NCI-H1436 treated with DMSO at 0.1 percent for 48 hours (cell line): ENCODE results near the gene ENSA.
"Not testable (repeated sequence)": the region's sequence is repeated elsewhere in the genome, so short reads cannot be mapped to it uniquely, and the experiment has no call there.

Experiments used
- DNase-seq: peaks from one replicate; lab custom pipeline; 2025; lab: John Stamatoyannopoulos, UW

The ENSA gene

DNA sequence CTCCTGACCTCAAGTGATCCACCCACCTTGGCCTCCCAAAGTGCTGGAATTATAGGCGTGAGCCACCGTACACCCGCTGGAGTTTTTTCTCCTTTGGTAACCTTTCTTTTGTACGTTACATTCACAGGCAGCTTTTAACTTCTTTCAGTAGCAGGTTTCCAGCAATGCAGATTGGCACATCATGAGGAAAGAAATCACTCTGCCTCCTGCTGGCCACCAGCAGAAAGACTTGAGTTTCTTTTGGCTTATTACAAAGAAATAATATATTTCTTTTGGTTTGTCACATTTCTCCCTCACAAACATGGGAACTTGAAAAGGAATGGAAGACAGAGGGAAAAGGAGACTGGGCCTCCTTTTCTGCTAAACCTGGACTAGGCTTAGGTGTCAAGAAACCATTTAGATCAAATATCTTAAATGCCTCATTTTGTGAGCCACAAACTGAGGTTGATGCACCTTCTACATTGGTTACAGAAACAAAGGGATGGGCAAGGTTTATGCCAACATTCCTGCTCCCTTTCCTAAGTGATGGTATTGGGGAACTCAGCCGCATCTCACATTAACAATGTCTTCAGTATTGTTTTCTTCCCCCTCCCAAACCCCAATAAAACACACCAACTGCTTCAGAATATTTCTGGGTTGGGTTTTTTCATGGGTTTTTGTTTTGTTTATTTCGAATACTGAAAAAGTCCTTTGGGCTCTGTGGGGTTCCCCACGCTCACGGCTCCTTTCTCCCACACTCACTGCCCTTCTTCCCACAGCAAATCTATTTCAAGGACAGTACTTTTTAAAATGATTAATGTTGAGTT is 7.7 kb downstream of the ENSA start:
- DNase-seq, result no peak

DNA sequence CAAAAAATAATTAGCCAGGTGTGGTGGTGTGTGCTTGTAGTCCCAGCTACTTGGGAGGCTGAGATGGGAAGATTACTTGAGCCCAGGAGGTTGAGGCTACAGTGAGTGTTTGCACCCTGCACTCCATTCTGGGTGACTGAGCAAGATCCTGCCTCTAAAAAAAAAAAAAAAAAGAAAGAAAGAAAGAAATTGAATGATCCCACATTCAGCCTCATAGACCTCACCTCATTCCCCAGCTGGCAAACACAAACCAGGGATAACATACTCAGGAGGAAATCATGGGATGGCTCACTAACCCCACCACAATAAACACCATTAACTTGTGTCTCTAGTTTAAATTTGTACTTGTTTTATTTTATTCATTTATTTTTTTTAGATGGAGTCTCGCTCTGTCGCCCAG is 8.5 kb downstream of the ENSA start:
- no peak for DNase-seq

DNA sequence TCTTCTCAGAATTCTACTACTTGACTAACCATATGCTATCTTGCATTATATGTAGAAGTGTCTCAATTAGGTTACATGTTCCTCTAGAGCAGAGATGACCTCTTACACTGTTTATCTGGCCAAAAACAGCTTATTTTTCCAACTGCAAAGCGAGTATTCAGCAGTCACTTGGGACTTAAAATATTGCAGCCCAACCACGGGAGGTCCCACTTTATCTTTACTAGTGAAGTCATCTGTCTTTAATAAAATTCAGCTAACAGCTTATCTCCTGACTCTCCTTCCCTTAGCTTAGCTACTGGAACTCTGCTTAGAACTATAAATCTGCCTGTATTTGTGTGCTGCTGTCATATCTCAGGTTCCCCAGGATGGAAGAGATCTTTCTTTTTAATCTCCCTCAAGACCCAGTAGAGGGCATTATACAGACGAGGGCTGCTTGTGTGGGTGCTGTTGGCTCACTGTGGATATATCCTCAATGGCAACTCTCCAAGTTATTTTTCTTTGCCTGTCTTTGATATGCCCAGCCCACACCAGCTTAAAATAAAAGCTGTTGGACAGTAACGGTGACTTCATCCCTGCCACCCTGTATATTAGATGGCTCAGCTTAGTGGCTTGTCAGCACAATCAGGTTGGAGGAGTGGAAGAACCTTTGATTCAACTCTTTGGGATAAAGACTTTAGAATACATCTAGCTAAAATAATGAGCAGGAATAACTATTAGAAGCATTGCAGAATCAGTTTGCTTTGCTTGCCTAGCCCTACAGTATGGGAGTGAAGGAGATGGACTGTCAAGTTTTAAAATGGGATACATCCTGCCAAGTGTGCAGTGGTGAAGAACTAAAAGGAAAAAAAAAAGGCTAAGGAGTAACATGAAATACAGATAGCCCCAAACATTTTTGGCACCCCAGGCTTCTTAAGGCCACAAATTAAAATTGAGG is 9.6 kb downstream of the ENSA start:
- DNase-seq, result no peak

DNA sequence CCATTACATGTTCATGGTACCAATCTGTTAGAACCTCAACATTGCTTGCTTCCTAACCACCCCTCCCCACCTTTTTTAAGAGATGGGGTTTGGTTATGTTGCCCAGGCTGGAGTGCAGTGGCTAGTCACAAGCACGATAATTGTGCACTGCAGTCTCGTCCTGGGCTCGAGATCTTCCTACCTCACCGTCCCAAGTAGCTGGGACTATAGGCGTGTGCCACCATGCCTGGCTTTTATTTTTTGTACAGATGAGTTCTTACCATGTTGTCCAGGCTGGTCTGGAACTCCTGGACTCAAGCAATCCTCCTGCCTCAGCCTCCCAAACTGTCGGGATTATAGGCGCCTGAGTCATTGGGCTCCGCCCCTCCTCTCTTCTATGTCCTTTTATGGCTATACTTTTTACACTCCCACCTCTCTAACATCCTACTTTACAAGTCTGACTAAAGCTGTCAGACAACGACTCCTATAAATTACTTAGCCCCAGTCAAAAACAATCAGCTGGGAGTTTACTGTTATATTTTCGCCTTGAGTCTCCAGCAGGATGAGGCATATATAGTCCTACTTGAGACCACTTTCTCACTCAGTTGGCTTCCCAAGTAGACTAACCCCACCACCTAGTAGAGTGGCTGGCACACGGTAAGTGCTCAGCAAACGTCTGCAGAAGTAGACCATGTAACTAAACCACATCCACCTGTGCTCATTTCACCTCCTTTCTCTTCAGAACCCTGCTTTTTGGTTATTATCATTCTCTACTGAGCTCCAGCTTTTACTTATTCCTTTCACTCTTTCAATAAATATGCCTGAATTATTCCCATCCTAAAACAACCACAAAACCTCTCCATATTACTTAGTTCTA is 13.8 kb downstream of the ENSA start:
- DNase-seq, result no peak

DNA sequence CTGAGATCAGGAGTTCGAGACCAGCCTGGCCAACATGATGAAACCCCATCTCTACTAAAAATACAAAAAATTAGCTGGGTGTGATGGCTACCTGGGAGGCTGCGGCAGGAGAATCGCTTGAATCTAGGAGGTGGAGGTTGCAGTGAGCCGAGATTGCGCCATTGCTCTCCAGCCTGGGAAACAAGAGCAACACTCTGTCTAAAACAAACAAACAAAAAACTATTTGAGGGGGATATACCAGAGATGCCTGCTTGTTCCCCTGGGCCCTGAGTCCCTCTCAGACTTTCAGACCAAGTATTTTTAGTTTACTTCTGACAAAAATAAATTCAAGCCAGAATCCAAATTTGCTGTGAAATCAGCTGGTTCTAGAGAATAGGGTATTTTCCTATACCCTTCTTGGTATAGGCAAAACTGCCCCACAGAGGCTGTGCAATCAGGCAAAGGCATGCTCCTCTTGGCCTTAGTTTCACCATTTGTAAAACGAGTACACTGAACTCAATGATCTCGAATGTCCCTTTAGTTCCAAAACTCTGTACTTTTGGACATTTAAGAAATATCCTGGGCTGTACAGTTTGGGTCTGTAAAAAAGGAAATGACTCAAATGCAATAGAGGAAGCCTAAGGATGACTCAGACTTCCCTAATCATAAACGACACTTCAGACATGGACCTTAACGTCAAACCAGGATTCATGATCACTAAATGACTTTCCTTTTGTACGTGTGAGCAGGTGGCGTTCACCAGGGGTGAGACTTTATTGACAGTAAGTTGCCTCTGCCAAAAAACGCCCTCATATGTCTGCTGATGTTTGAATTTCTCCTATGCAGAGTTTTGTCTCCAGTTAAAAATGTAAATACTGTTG is 16.1 kb downstream of the ENSA start:
- peak; percentile 63 for DNase-seq

DNA sequence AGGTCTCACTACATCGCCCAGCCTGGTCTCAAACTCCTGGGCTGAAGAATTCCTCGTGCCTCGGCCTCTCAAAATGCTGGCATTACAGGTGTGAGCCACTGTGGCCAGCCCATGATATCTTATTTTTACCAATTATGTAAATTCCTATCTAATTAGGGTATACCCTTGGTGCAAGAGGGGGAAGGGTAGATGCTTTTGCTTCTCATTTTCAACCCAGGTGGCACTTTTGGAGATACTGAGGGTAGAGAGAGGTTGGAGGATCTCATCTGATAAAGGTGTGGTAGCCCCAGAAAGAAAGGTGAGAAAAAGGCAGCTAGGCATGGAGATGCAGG is 17.4 kb downstream of the ENSA start:
- DNase-seq, result no peak

DNA sequence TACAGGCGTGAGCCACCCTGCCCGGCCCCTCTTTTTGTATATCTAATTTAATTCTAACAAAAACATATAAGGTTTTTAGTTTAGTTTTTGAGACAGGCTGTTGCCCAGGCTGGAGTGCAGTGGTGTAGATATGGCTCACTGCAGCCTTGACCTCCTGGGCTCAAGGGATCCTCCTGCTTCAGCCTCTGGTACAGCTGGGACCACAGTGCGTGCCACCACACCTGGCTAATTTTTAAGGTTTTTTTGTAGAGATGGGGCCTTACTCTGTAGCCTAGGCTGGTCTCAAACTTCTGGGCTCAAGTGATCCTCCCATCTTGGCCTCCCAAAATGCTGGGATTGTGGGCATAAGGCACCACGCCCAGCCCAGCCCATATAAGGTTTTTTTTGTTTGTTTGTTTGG is 18.8 kb downstream of the ENSA start:
- DNase-seq, result no peak

DNA sequence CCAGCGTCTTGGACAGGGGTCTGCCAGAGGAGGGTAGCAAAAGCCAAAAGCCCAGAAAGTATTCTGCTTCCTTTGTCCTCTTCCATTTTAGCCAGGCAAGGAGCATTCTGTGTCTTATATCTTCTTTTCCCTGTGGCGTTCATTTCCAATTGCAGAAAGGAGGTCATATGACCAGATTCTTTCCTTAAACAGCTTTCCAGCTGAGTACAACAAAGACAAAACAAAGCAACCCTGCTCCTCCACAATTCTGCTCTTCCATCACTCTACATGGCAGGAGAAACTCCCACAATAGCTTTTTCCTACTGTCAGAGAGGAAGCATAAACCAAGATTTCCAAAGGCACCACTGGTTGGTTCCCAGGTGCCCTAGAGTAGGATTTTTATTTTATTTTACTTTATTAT is 19.7 kb downstream of the ENSA start:
- no peak for DNase-seq

DNA sequence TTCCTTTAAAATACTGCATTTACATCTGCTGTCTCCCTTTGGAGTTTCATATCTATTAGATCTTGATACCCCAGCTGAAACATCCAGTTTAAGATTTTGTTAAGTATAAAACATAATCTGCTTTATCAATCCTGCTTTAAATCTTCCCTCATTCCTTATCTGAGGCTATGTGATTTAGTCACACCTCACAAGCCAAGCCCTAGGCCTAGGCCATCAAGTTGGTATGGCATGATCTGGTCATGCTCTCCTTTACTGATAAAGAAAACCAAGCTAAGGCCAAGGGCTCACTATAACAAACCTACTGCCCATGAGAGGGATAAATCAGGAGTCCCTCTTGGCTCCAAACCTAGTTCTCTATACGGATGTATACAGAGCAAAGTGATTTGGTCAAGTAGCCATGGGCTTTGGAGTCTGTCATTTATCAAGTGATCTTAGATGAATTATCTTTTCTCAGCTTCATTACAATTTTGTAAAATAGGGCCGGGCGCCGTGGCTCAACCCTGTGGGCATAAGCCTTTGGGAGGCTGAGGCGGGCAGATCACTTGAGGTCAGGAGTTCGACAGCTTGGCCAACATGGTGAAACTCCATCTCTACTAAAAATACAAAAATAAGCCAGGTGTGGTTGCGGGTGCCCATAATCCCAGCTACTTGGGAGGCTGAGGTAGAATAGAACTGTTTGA is 22.8 kb downstream of the ENSA start:
- no peak for DNase-seq

DNA sequence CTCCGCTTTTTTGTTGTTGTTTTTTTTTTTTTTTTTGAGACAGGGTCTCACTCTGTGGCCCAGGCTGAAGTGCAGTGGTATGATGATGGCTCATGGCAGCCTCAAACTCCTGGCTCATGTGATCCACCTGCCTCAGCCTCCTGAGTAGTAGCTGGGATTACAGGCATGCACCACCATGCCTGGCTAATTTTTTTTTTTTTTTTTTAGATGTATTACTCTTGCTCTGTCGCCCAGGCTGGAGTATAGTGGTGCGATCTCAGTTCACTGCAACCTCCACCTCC is 24.0 kb downstream of the ENSA start:
- DNase-seq, result not testable (repeated sequence)

DNA sequence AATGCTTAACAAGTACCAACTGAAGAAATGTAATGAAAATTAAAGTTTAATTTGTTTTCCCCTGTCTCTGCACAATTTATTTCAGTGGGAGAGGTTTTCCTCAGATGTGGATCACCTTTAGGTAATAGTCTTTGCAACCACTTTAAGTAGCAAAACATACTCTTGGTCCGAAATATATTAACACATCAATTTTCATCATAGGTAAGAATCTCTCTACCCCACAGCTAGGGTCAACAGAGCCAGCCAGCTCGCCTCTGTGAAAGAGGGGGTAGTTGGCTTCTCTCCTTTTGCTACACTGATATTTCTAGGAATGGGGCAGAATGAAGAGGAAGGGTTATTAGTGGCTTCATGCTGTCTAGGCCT is 25.2 kb downstream of the ENSA start:
- no peak for DNase-seq

DNA sequence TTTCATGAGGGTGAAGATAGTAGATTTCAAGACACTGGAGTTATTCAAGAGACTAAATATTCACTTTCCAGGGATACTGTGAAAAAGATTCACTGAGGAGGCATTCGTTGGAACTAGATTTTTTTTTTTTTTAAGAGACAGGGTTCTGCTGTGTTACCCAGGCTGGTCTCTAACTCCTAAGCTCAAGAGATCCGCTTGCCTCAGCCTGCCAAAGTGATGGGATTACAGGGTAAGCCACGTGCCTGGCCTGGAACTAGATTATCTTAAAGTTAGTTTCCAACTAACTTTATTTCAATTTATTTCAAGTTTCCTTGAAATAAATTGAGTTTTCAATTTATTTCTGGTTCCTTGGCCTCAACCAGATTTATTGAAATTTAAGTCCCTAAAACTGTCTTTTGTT is 25.7 kb downstream of the ENSA start:
- DNase-seq, result no peak

DNA sequence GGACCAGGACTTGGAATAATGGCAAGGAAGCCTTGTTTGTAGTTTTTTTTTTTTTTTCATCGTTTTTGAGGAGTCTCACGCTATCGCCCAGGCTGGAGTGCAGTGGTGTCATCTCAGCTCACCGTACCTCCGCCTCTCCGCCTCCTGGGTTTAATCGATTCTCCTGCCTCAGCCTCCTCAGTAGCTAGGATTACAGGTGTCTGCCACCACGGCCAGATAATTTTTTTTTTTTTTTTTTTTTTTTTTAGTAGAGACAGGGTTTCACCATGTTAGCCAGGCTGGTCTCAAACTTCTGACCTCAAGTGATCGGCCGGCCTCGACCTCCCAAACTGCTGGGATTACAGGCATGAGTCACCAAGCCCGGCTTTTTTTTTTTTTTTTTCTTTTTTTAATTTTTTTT is 27.0 kb downstream of the ENSA start:
- DNase-seq, result not testable (repeated sequence)

DNA sequence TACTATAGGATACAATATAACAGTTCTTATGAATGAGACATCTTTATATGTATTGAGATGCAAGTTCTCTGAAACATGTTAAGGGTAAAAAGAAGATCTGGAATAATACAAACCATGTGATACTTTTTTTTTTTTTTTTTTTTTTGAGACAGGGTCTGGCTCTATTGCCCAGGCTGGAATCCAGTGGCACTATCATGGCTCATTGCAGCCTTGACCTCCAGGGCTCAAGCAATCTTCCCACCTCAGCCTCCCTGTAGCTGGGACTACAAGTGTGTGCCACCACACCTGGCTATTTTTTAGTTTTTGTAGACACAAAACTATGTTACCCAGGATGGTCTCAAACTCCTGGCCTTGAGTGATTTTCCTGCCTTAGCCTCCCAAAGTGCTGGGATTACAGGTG is 27.9 kb downstream of the ENSA start:
- no peak for DNase-seq

DNA sequence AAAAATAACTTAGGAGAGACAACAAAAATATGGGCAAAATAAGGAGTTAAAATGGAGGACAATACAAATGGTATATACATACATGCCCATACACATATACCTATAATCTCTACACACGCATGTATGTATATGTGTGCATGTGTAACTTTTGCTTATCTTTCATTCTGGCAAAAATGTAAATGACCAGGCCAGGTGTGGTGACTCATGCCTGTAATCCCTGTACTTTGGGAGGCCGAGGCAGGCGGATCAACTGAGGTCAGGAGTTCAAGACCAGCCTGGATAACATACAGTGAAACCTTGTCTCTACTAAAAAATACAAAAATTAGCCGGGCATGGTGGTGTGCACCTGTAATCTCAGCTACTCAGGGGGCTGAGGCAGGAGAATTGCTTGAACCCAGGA is 31.1 kb downstream of the ENSA start:
- not testable (repeated sequence) for DNase-seq

DNA sequence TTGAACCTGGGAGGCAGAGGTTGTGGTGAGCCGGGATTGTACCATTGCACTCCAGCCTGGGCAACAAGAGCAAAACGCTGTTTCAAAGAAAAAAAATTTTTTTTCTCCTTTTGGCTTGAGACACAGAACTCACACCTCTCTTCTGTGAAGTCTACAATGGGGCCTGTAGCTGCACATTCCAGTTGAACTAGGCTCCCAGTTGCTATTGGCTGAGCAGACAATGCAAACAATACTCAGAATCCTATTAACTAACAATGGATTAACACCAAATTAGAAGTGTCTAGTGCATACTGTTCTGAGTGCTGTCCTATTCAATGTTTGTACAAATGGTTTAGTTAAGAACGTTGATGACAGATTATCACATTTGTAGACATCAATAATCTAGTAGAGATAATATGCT is 32.4 kb downstream of the ENSA start:
- DNase-seq, result no peak

DNA sequence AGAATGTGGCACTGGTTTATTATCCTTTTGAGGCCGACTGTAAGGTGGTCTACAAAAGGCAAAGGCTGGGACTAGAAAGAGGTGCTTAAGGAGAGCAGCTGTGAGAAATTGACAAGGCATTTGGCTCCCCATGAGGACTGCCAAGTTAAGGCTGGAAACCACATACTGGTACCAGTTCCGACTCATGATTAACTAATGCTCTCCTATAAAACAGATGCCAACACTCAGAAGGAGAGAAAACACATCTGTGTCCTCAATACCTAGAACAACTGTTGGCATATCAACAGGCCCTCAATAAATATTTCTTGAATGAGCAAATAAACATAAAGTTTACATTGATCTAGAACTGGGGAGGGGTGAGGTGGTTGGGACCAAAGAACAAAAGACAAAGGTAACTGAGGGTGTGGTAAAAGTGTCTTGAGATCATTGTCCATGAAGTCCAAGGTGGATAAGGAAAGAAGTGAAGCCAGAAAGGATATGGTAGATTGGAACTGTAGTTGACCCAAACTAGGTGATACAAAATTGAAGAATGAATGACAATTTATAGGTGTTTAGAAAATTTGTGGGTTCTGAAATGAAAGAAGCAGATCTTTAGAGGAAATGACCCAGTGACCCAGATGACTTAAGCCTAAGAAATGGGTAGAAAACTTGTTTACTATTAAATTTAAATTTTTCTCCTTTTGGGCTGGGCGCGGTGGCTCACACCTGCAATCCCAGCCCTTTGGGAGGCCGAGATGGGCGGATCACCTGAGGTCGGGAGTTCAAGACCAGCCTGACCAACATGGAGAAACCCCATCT is 33.1 kb downstream of the ENSA start:
- no peak for DNase-seq

DNA sequence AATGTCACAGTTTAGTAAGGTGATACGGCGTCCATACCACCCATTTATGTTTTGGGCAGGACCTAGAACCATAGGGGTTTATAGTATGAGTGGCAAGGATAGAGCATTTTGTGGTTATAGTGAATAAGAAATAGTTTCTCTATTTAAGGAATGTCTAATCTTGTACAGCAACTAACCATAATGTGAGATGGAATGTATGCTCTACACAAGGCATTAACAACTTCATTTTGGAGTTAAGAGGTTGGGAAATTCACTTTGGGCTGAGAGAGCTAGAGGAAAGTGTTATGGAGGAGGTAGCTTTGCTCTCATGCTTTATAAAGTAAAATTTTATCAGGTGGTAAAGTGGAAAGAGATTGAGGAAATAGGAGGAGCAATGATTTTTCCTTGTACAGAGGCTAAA is 47.0 kb downstream of the ENSA start:
- no peak for DNase-seq

DNA sequence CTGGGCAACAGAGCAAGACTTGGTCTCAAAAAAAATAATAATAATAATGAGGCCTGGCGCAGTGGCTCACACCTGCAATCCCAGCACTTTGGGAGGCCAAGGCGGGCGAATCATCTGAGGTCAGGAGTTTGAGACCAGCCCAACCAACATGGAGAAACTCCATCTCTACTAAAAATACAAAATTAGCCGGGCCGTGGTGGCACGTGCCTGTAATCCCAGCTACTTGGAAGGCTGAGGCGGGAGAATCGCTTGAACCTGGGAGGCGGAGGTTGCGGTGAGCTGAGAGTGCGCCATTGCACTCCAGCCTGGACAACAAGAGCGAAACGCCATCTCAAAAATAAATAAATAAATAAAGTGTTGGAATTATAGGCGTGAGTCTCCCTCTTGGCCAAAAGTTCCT is 47.5 kb downstream of the ENSA start:
- not testable (repeated sequence) for DNase-seq

DNA sequence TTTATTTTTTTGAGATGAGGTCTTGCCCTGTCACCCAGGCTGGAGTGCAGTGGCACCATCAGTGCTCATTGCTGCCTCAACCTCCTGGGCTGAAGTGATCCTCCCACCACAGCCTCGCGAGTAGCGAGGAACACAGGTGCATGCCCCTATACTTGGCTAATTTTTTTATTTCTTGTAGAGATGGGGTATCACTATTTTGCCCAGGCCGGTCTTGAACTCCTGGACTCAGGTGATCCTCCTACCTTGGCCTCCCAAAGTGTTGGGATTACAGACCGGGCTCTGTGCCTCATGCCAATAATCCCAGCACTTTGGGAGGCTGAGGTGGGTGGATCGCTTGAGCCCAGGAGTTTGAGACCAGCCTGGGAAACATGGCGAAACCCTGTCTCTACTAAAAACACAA is 48.0 kb downstream of the ENSA start:
- not testable (repeated sequence) for DNase-seq
